ENCODE measurements around the gene PLEKHH3. TPM values are rescaled to one million over a fixed set of nuclear protein-coding genes. Genes with fewer than 3 reads are reported as not detected.
"Not testable (repeated sequence)": the region's sequence is repeated elsewhere in the genome, so short reads cannot be mapped to it uniquely, and the experiment has no call there.

PLEKHH3 gene
- total and polyA plus RNA-seq, 10 donors, result 9.4 to 19.5 (median 13.8) TPM

DNA sequence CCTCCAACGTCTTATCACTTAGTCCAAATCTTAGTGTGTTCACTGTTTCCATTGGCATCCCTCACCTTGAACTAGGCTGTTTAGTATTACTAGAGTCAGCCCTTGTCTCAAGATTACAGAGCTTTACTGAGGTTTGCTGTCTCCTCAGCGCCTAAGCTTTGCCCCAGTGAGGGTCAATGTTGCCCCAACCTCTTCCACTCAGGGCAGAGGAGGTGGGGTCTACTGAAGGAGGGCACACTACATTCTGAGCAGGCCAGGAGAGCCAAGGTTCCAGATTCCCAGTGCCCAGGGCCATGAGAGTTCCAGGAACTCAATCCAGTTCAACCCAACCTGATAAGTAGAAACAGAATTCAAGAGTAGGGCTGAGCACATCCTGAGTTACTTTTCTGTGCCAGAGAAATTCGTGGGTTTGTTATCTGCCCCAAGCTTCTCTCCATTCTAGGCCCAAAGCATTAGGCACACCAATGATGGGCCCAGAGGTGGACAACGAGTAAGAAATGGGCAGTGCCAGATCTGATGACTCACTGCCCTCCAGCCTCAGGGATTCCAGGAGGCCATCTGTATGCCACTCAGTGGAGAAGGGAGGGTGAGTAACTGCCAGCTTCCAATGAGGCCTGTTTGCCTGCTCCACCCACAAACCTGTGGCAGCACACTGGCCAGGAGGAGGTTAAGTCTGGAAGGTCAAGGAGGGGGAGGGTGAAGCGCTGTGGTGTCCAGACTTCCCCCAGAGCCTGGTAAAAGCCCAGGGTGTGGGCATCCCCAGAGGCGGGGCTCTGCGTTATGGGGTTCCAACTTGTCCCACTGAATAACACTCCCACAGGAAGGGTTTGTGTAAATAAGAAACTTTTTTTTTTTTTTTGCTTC is 9.5 kb downstream of the PLEKHH3 start:
- peak overlapping the region in 5 of 8 donors; percentile 15 to 46 (median 34) for H3K27ac ChIP-seq
- WGBS, 5 donors, result 57 to 75% (median 74%) methylated on average over 7 of the region's 7 CpGs
- intact Hi-C loops (cut with DNase I; ENCODE audit: low total_unique reads), result no loop called here

DNA sequence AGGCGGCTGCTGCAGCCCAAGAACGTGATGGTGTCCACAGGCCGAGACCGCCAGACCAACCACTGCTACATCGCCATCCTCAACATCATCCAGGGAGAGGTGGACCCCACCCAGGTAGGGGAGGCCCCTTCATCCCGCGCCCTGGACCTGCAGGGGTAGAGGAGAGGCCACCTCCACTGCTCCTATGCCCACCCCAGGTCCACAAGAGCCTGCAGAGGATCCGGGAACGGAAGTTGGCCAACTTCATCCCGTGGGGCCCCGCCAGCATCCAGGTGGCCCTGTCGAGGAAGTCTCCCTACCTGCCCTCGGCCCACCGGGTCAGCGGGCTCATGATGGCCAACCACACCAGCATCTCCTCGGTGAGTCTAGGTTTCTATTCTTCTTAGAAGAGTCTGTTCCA is 10.7 kb downstream of the PLEKHH3 start:
- intact Hi-C loops (cut with DNase I; ENCODE audit: low total_unique reads), result not testable (repeated sequence)

More for the DNA sequence above, 9.5 kb downstream of the PLEKHH3 start:
- H3K27me3 ChIP-seq (replicated peaks in 1 of 7), result peaks cover 0 to 33% (median 11%) of the 10 kb centered on the region in 7 donors
- peaks cover 0 to 96% (median 28%) of the 10 kb centered on the region in 6 donors for H3K36me3 ChIP-seq
- DNase-seq, result peak; percentile 41
- no peaks in the 10 kb centered on the region for H3K9me3 ChIP-seq
- TF ChIP-seq, protein P1, sequence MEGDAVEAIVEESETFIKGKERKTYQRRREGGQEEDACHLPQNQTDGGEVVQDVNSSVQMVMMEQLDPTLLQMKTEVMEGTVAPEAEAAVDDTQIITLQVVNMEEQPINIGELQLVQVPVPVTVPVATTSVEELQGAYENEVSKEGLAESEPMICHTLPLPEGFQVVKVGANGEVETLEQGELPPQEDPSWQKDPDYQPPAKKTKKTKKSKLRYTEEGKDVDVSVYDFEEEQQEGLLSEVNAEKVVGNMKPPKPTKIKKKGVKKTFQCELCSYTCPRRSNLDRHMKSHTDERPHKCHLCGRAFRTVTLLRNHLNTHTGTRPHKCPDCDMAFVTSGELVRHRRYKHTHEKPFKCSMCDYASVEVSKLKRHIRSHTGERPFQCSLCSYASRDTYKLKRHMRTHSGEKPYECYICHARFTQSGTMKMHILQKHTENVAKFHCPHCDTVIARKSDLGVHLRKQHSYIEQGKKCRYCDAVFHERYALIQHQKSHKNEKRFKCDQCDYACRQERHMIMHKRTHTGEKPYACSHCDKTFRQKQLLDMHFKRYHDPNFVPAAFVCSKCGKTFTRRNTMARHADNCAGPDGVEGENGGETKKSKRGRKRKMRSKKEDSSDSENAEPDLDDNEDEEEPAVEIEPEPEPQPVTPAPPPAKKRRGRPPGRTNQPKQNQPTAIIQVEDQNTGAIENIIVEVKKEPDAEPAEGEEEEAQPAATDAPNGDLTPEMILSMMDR (IDR thresholded peaks at IDR 0.05 in 8 of 11, conservative IDR thresholded peaks at IDR 0.05 in 3 of 11), result no peak
- TF ChIP-seq POLR2AphosphoS5 (IDR thresholded peaks at IDR 0.05), result no peak
- no peak for TF ChIP-seq POLR2A (IDR thresholded peaks at IDR 0.05)
- no peak overlapping the region for H3K4me3 ChIP-seq
- peaks cover 0 to 50% (median 29%) of the 10 kb centered on the region in 6 donors for H3K4me1 ChIP-seq

DNA sequence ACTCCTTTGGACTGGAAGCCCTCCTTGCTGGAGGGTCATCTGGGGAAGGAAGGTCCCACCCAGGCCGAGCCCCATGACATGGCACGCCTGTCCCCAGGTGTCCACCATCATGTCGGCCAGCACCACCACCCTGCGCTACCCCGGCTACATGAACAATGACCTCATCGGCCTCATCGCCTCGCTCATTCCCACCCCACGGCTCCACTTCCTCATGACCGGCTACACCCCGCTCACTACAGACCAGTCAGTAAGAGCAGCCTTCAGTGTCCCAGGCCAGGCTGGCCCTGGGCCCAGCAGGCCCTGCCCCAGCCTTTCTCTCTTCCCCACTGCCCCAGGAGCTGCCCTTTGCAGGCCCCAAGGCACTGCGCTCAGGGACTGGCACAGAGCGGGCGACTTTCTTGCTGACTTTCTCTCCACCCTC is 11.2 kb downstream of the PLEKHH3 start:
- Histone ChIP-seq H3K36me3 (peaks cover 0 to 89% (median 33%) of the 10 kb centered on the region in 6 donors), H3K4me1 (peaks cover 0 to 43% (median 16%) of the 10 kb centered on the region in 6 donors), H3K4me3 (no peak overlapping the region), H3K27ac (no peak overlapping the region), H3K27me3 (replicated peaks in 1 of 7) (peaks cover 0 to 15% (median 0%) of the 10 kb centered on the region in 7 donors), H3K9me3 (no peaks in the 10 kb centered on the region)
- DNase-seq, result no peak
- TF ChIP-seq, protein P1 (IDR thresholded peaks at IDR 0.05 in 8 of 11, conservative IDR thresholded peaks at IDR 0.05 in 3 of 11), result no peak
- TF ChIP-seq POLR2A (IDR thresholded peaks at IDR 0.05), result no peak
- TF ChIP-seq POLR2AphosphoS5 (IDR thresholded peaks at IDR 0.05), result no peak
- intact Hi-C loops (cut with DNase I; ENCODE audit: low total_unique reads), result no loop called here
- 86 to 94% (median 87%) methylated on average over 13 to 14 of the region's 14 CpGs for WGBS, 5 donors

More for the DNA sequence above, 10.7 kb downstream of the PLEKHH3 start:
- Histone ChIP-seq H3K36me3 (peaks cover 0 to 94% (median 32%) of the 10 kb centered on the region in 6 donors), H3K4me1 (peaks cover 0 to 43% (median 18%) of the 10 kb centered on the region in 6 donors), H3K27me3 (replicated peaks in 1 of 7) (peaks cover 0 to 21% (median under 1%) of the 10 kb centered on the region in 7 donors)
- not testable (repeated sequence) for H3K9me3 ChIP-seq, H3K27ac ChIP-seq, H3K4me3 ChIP-seq, DNase-seq
- 80 to 93% (median 87%) methylated on average over 9 to 13 of the region's 16 CpGs for WGBS, 5 donors

DNA sequence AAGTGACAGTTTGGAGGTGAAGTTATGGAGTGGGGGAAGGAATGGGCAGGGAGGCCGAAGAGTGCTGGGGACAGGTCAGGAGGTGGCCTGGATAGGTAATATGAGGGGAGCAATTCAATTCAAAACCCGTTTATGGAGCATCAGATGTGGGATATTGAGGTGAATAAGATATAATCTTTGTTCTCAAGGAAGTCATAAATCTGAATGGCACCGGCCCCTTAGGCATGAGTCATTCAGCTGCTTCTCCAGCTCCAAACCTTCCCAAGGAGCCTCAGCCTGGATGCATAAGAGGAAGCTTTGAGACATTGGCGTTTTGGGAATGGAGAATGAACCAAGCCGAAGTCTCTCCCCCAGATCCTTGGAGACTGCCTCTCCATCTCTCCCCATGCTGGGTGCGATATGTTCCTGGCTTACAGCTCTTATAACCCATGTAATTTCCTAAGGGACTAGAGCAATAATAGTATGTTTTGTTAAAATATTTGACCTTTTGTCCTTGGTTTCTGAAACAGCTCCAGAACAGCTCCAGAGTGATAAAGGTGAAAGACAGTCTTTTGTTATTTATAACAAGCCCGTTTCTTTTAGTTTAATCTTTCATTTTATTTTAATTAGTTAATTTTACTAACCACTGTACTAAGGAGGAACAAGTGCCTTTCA is 16.0 kb downstream of the PLEKHH3 start:
- no peak for DNase-seq
- no peak overlapping the region for H3K4me3 ChIP-seq
- 68 to 78% (median 69%) methylated on average over 7 of the region's 7 CpGs for WGBS, 5 donors
- TF ChIP-seq, protein P1 (IDR thresholded peaks at IDR 0.05 in 8 of 11, conservative IDR thresholded peaks at IDR 0.05 in 3 of 11), result no peak
- TF ChIP-seq POLR2A (IDR thresholded peaks at IDR 0.05) (no peak), POLR2AphosphoS5 (IDR thresholded peaks at IDR 0.05) (no peak)
- intact Hi-C loops (cut with DNase I; ENCODE audit: low total_unique reads), result no loop called here
- H3K27ac ChIP-seq, result no peak overlapping the region
- H3K27me3 ChIP-seq (replicated peaks in 1 of 7), result peaks cover 0 to 9% (median 0%) of the 10 kb centered on the region in 7 donors
- H3K4me1 ChIP-seq, result peaks cover 0 to 33% (median 20%) of the 10 kb centered on the region in 6 donors
- H3K9me3 ChIP-seq, result no peaks in the 10 kb centered on the region
- peaks cover 0 to 41% (median 12%) of the 10 kb centered on the region in 6 donors for H3K36me3 ChIP-seq

DNA sequence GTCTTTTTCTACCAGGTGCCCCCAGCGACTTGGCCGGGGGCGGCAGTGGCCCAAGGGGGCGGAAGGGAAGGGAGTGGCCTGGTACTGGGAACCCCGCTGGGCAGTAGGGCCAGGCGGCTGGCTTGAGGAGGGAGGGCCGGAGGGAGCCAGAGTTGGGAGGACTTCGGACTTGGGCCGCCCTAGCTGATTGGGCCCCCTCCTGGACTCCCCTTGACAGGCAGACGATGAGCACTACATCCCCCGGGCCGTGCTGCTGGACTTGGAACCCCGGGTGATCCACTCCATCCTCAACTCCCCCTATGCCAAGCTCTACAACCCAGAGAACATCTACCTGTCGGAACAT is 16.9 kb downstream of the PLEKHH3 start:
- DNase-seq; intact Hi-C loops (cut with DNase I; ENCODE audit: low total_unique reads); H3K9me3 ChIP-seq: not testable (repeated sequence)
- Histone ChIP-seq H3K27ac (peak overlapping the region in 4 of 8 donors; percentile 72 to 82 (median 78)), H3K4me1 (peaks cover 0 to 35% (median 20%) of the 10 kb centered on the region in 6 donors), H3K36me3 (peaks cover 0 to 32% (median 6%) of the 10 kb centered on the region in 6 donors), H3K27me3 (replicated peaks in 1 of 7) (peaks cover 0 to 13% (median 0%) of the 10 kb centered on the region in 7 donors), H3K4me3 (peak overlapping the region in 5 of 8 donors; percentile 54 to 94 (median 72))
- 74 to 100% (median 96%) methylated on average over 1 to 5 of the region's 14 CpGs for WGBS, 5 donors

Data from spleen (tissue), 11 donors.